AG09309 (cell line): ENCODE results near the gene LDLRAD4.

Experiments used
- DNase-seq: peaks from one replicate; pipeline ENCODE4 v3.0.0-alpha.2; 2010; ENCODE audit warnings: low read depth
- H3K4me3 ChIP-seq: 2 replicates; pipeline ENCODE4 v1.5.1; 2011; ENCODE audit warnings: mild to moderate bottlenecking, low read depth, low read length, moderate library complexity; ENCODE audit not compliant: control insufficient read depth
- CTCF ChIP-seq: IDR thresholded peaks from 2 replicates; pipeline ENCODE4 v1.5.1; 2011; ENCODE audit warnings: mild to moderate bottlenecking, low read depth, low read length, inconsistent platforms; ENCODE audit not compliant: insufficient read depth, control insufficient read depth; ENCODE audit errors: missing control alignments

The LDLRAD4 gene

GRCh38 chr18:13300796-13301195 is 82.2 kb downstream of the LDLRAD4 start:
- no peak for TF ChIP-seq CTCF
- DNase-seq = no peak
- no peak overlapping the region for H3K4me3 ChIP-seq

- no peak for TF ChIP-seq CTCF
- no peak for DNase-seq
- no peak overlapping the region for H3K4me3 ChIP-seq
Observed at GRCh38 chr18:13302040-13302439, 83.5 kb downstream of the LDLRAD4 start.

GRCh38 chr18:13302457-13303225 is 84.1 kb downstream of the LDLRAD4 start:
- no peak for DNase-seq
- no peak overlapping the region for H3K4me3 ChIP-seq
- no peak for TF ChIP-seq CTCF

- H3K4me3 ChIP-seq = no peak overlapping the region
- TF ChIP-seq CTCF = no peak
- DNase-seq = no peak
Observed at GRCh38 chr18:13303756-13304364, 85.3 kb downstream of the LDLRAD4 start.

- TF ChIP-seq CTCF = no peak
- H3K4me3 ChIP-seq = no peak overlapping the region
- no peak for DNase-seq
Observed at GRCh38 chr18:13305301-13305700, 86.7 kb downstream of the LDLRAD4 start.

GRCh38 chr18:13306583-13306982 is 88.0 kb downstream of the LDLRAD4 start:
- TF ChIP-seq CTCF = no peak
- no peak for DNase-seq
- no peak overlapping the region for H3K4me3 ChIP-seq

- no peak for TF ChIP-seq CTCF
- H3K4me3 ChIP-seq = no peak overlapping the region
- DNase-seq = no peak
Observed at GRCh38 chr18:13308369-13308768, 89.8 kb downstream of the LDLRAD4 start.
